ENCODE results near the gene ANAPC16.

- TF ChIP-seq CTCF (IDR thresholded peaks at IDR 0.05) (no peak), POLR2A (IDR thresholded peaks at IDR 0.05) (no peak)
Observed at GRCh38 chr10:72261784-72262404, 46.1 kb downstream of the ANAPC16 start.
